Endodermal cell (in vitro differentiated cells): Measurements from ENCODE around the gene SLC30A1. TPM values are rescaled to one million over a fixed set of nuclear protein-coding genes. Genes with fewer than 3 reads are reported as not detected.

Experiments used
- DNase-seq: peaks from one replicate; pipeline ENCODE4 v3.0.0-alpha.2; 2017
- H3K27ac ChIP-seq: 2 replicates; pipeline ENCODE4 v1.5.1; 2013; ENCODE audit warnings: mild to moderate bottlenecking, low read depth, low read length, moderate library complexity
- H3K27me3 ChIP-seq: 2 replicates; pipeline ENCODE4 v1.6.1; 2013; ENCODE audit warnings: mild to moderate bottlenecking, low read length, moderate library complexity; ENCODE audit not compliant: insufficient read depth, control insufficient read depth, poor library complexity, severe bottlenecking
- H3K36me3 ChIP-seq: 2 replicates; pipeline ENCODE4 v1.7.0; 2013; ENCODE audit warnings: mild to moderate bottlenecking, low read length, moderate library complexity; ENCODE audit not compliant: control insufficient read depth, insufficient read depth
- H3K4me1 ChIP-seq: one replicate; pipeline ENCODE4 v1.7.0; 2013; ENCODE audit warnings: low read length; ENCODE audit not compliant: control insufficient read depth, insufficient read depth
- H3K4me3 ChIP-seq: 2 replicates; pipeline ENCODE4 v1.5.1; 2013; ENCODE audit warnings: mild to moderate bottlenecking, low read length, moderate library complexity
- H3K9ac ChIP-seq: 2 replicates; pipeline ENCODE4 v1.6.1; 2013; ENCODE audit warnings: mild to moderate bottlenecking, low read length, moderate library complexity; ENCODE audit not compliant: poor library complexity, severe bottlenecking; ENCODE audit errors: extremely low read depth
- H3K9me3 ChIP-seq: 2 replicates; pipeline ENCODE4 v1.6.1; 2013; ENCODE audit warnings: mild to moderate bottlenecking, low read length, moderate library complexity; ENCODE audit not compliant: control insufficient read depth
- H3K27ac Mint-ChIP-seq: 2 replicates; pipeline ENCODE4 v1.8.0; 2020; ENCODE audit warnings: mixed read lengths
- H3K27me3 Mint-ChIP-seq: 2 replicates; pipeline ENCODE4 v1.8.0; 2021; ENCODE audit warnings: mild to moderate bottlenecking, mixed read lengths; ENCODE audit not compliant: insufficient read depth
- H3K36me3 Mint-ChIP-seq: 2 replicates; pipeline ENCODE4 v1.8.0; 2020; ENCODE audit warnings: low read depth, mixed read lengths
- H3K4me1 Mint-ChIP-seq: 2 replicates; pipeline ENCODE4 v1.8.0; 2020; ENCODE audit warnings: mixed read lengths
- H3K4me3 Mint-ChIP-seq: 2 replicates; pipeline ENCODE4 v1.8.0; 2020; ENCODE audit warnings: mild to moderate bottlenecking, moderate library complexity, mixed read lengths
- H3K9me3 Mint-ChIP-seq: 2 replicates; pipeline ENCODE4 v1.8.0; 2020; ENCODE audit warnings: mild to moderate bottlenecking, mixed read lengths
- WGBS, 2 experiments: methylation state at CpG; one replicate each; pipeline versions ENCODE4 v1.1.5 to v1.1.7; 2013; ENCODE audit warnings: missing lambda C conversion rate in 2 of 2, mixed read lengths in 1 of 2; ENCODE audit not compliant: insufficient coverage in 1 of 2, insufficient read length in 1 of 2; 5-methylcytosine and 5-hydroxymethylcytosine counted together
- total RNA-seq, 2 donors: library from RNA; stranded (reverse); fragmentation: NEBNext Ultra II Directional in 1 of 2; extraction: Animal tissue kit (Norgen Biotek cat#: 25700) in 1 of 2; gene quantifications; 2 replicates in 1 of 2; 3 replicates in 1 of 2; pipeline ENCODE4 v1.2.1, GENCODE V29; 2021
- TF ChIP-seq, protein P1 (sequence below): fragments of 200-600 bp; sonication (generic); conservative IDR thresholded peaks from 2 replicates; pipeline ENCODE4 v1.5.0; 2021; ENCODE audit warnings: antibody characterized with exemption, mild to moderate bottlenecking

SLC30A1 gene
- total RNA-seq, 2 donors from 2014 or later: 9.0 to 14.0 TPM

DNA sequence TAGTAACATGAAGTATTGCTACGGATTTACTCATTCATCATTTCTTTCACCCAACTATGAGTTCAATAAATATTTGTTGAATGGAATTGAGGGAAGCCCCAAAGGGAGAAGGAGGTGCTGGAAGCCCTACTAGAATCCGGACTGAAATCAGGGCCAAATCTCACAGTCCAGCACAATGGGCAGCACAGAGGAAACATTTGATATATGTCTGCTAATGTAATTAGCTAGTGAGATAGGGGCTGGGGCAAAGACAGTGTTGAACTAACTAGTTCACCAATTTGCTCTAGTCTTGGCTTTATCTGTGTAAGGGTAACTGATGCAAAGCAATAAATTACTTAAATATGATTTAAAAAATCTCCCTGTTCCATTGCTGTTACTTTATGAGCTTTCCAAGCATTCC lies 26.1 kb upstream of the SLC30A1 start:
- DNase-seq: no peak
- Mint-ChIP-seq H3K27ac (no peak overlapping the region), H3K27me3 (peaks cover 4% of the 10 kb centered on the region), H3K9me3 (no peaks in the 10 kb centered on the region), H3K36me3 (no peaks in the 10 kb centered on the region), H3K4me1 (no peaks in the 10 kb centered on the region), H3K4me3 (no peak overlapping the region)
- H3K27ac ChIP-seq: no peak overlapping the region
- H3K4me3 ChIP-seq: no peak overlapping the region
- TF ChIP-seq, protein P1, sequence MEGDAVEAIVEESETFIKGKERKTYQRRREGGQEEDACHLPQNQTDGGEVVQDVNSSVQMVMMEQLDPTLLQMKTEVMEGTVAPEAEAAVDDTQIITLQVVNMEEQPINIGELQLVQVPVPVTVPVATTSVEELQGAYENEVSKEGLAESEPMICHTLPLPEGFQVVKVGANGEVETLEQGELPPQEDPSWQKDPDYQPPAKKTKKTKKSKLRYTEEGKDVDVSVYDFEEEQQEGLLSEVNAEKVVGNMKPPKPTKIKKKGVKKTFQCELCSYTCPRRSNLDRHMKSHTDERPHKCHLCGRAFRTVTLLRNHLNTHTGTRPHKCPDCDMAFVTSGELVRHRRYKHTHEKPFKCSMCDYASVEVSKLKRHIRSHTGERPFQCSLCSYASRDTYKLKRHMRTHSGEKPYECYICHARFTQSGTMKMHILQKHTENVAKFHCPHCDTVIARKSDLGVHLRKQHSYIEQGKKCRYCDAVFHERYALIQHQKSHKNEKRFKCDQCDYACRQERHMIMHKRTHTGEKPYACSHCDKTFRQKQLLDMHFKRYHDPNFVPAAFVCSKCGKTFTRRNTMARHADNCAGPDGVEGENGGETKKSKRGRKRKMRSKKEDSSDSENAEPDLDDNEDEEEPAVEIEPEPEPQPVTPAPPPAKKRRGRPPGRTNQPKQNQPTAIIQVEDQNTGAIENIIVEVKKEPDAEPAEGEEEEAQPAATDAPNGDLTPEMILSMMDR: no peak
- H3K27me3 ChIP-seq: no peaks in the 10 kb centered on the region
- H3K9me3 ChIP-seq: no peaks in the 10 kb centered on the region
- H3K9ac ChIP-seq: no peak overlapping the region
- no peaks in the 10 kb centered on the region for H3K36me3 ChIP-seq
- 83 to 94% methylated on average over 1 to 2 of the region's 2 CpGs for WGBS, 2 experiments
- no peaks in the 10 kb centered on the region for H3K4me1 ChIP-seq

DNA sequence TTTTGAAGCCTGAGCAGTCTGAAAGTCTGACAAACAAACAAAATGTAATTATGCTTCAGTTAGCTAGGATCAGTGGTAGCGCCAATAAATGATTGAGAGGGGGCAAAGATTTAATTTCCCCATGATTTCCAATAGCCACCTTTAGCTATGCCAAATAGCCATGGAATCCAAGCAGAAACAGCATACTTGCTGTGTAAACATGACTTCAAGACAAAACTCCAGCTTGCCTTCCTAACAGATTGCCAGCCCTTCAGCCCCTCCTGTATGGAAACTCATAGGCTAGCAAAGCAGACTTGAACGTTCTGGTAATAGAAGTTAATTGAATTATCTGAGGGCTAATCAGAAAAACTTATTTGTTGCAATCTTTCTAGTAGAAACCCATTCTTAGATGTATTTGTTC lies 25.6 kb upstream of the SLC30A1 start:
- H3K27me3 Mint-ChIP-seq: peaks cover 4% of the 10 kb centered on the region
- H3K9ac ChIP-seq: no peak overlapping the region
- no peak overlapping the region for H3K27ac Mint-ChIP-seq
- no peaks in the 10 kb centered on the region for H3K9me3 ChIP-seq
- TF ChIP-seq, protein P1: no peak
- H3K4me1 Mint-ChIP-seq: no peaks in the 10 kb centered on the region
- 93 to 100% methylated on average over 2 of the region's 2 CpGs for WGBS, 2 experiments
- no peaks in the 10 kb centered on the region for H3K4me1 ChIP-seq
- H3K36me3 Mint-ChIP-seq: no peaks in the 10 kb centered on the region
- no peak overlapping the region for H3K4me3 ChIP-seq
- no peaks in the 10 kb centered on the region for H3K9me3 Mint-ChIP-seq
- no peak overlapping the region for H3K27ac ChIP-seq
- no peaks in the 10 kb centered on the region for H3K27me3 ChIP-seq
- DNase-seq: no peak
- no peaks in the 10 kb centered on the region for H3K36me3 ChIP-seq
- H3K4me3 Mint-ChIP-seq: no peak overlapping the region

DNA sequence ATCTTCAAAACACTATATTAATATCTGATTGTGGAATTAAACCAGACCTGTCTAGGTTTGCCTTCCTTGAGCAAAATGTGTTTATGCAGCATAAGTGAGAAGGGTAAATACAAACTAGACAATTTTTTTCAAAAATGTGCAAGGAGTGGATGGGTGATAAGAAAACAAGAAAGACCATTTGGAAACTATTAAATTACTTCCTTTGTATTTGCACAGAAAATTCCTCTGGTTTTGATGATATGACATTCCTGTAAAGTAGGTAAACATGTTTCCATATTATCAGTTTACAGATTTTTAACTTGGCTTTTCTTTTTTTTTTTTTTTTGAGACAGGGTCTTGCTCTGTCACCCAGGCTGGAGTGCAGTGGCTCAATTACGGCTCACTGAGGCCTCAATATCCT lies 24.8 kb upstream of the SLC30A1 start:
- TF ChIP-seq, protein P1: no peak
- Mint-ChIP-seq H3K9me3 (no peaks in the 10 kb centered on the region), H3K27me3 (peaks cover 4% of the 10 kb centered on the region), H3K36me3 (no peaks in the 10 kb centered on the region), H3K4me1 (no peaks in the 10 kb centered on the region), H3K27ac (no peak overlapping the region), H3K4me3 (no peak overlapping the region)
- no peak for DNase-seq
- H3K36me3 ChIP-seq: no peaks in the 10 kb centered on the region
- 98% methylated on average over 1 of the region's 1 CpG; no CpG with 5 or more reads in 1 of the 2 experiments for WGBS, 2 experiments
- no peaks in the 10 kb centered on the region for H3K9me3 ChIP-seq
- H3K4me1 ChIP-seq: no peaks in the 10 kb centered on the region
- H3K27me3 ChIP-seq: no peaks in the 10 kb centered on the region
- no peak overlapping the region for H3K27ac ChIP-seq
- H3K9ac ChIP-seq: no peak overlapping the region
- H3K4me3 ChIP-seq: no peak overlapping the region
